ENCODE data around the gene LMF1. TPM values are rescaled to one million over a fixed set of nuclear protein-coding genes. Genes with fewer than 3 reads are reported as not detected.

The LMF1 gene
- total and polyA plus RNA-seq, 2 experiments from 2014 or later: 18.8 to 41.6 TPM

- no peak for TF ChIP-seq CTCF (IDR thresholded peaks at IDR 0.05; ENCODE audit: low read depth, low read length)
- Histone ChIP-seq H3K4me1 (ENCODE audit: low read depth) (no peaks in the 10 kb centered on the region), H3K4me3 (no peak overlapping the region), H3K27ac (no peak overlapping the region), H3K9me3 (ENCODE audit: low read depth) (no peaks in the 10 kb centered on the region), H3K27me3 (no peaks in the 10 kb centered on the region), H3K36me3 (no peaks in the 10 kb centered on the region)
- DNase-seq (ENCODE audit: low read depth in 1 of 2, low spot score in 1 of 2): no peak
Observed at GRCh38 chr16:878886-879285, 91.9 kb downstream of the LMF1 start.

GRCh38 chr16:878072-878784 is 92.6 kb downstream of the LMF1 start:
- H3K9me3 ChIP-seq (ENCODE audit: low read depth): no peaks in the 10 kb centered on the region
- no peak for DNase-seq (ENCODE audit: low read depth in 1 of 2, low spot score in 1 of 2)
- H3K4me1 ChIP-seq (ENCODE audit: low read depth): no peaks in the 10 kb centered on the region
- no peaks in the 10 kb centered on the region for H3K36me3 ChIP-seq
- H3K4me3 ChIP-seq: no peak overlapping the region
- no peak overlapping the region for H3K27ac ChIP-seq
- TF ChIP-seq CTCF (IDR thresholded peaks at IDR 0.05; ENCODE audit: low read depth, low read length): no peak
- H3K27me3 ChIP-seq: no peaks in the 10 kb centered on the region

GRCh38 chr16:877242-878071 is 93.3 kb downstream of the LMF1 start:
- no peaks in the 10 kb centered on the region for H3K9me3 ChIP-seq (ENCODE audit: low read depth)

GRCh38 chr16:876523-877241 is 94.1 kb downstream of the LMF1 start:
- Histone ChIP-seq H3K4me1 (ENCODE audit: low read depth) (no peaks in the 10 kb centered on the region), H3K27me3 (no peaks in the 10 kb centered on the region), H3K9me3 (ENCODE audit: low read depth) (no peaks in the 10 kb centered on the region), H3K27ac (no peak overlapping the region), H3K36me3 (no peaks in the 10 kb centered on the region), H3K4me3 (no peak overlapping the region)
- DNase-seq (ENCODE audit: low read depth in 1 of 2, low spot score in 1 of 2): no peak
- TF ChIP-seq CTCF (IDR thresholded peaks at IDR 0.05; ENCODE audit: low read depth, low read length): no peak

More at GRCh38 chr16:877242-878071, 93.3 kb downstream of the LMF1 start:
- no peak overlapping the region for H3K4me3 ChIP-seq
- H3K4me1 ChIP-seq (ENCODE audit: low read depth): no peaks in the 10 kb centered on the region
- DNase-seq (ENCODE audit: low read depth in 1 of 2, low spot score in 1 of 2): no peak
- no peaks in the 10 kb centered on the region for H3K36me3 ChIP-seq
- no peak overlapping the region for H3K27ac ChIP-seq
- TF ChIP-seq CTCF (IDR thresholded peaks at IDR 0.05; ENCODE audit: low read depth, low read length): no peak
- no peaks in the 10 kb centered on the region for H3K27me3 ChIP-seq

- Histone ChIP-seq H3K36me3 (no peaks in the 10 kb centered on the region), H3K27me3 (no peaks in the 10 kb centered on the region), H3K9me3 (ENCODE audit: low read depth) (no peaks in the 10 kb centered on the region), H3K4me1 (ENCODE audit: low read depth) (no peaks in the 10 kb centered on the region), H3K27ac (no peak overlapping the region), H3K4me3 (no peak overlapping the region)
- no peak for DNase-seq (ENCODE audit: low read depth in 1 of 2, low spot score in 1 of 2)
- no peak for TF ChIP-seq CTCF (IDR thresholded peaks at IDR 0.05; ENCODE audit: low read depth, low read length)
Observed at GRCh38 chr16:876041-876335, 94.8 kb downstream of the LMF1 start.
